GM18507 (cell line): ENCODE results near the gene RPP25.

Source experiments
- DNase-seq: peaks from one replicate; pipeline ENCODE4 v3.0.0; 2011; ENCODE audit warnings: low read depth; ENCODE audit not compliant: insufficient read length; ENCODE audit errors: extremely low spot score
- FAIRE-seq: peaks from 2 replicates; lab custom pipeline; 2011; peaks lifted over from hg19 to GRCh38; lab: Jason Lieb, UNC

Gene RPP25

DNA sequence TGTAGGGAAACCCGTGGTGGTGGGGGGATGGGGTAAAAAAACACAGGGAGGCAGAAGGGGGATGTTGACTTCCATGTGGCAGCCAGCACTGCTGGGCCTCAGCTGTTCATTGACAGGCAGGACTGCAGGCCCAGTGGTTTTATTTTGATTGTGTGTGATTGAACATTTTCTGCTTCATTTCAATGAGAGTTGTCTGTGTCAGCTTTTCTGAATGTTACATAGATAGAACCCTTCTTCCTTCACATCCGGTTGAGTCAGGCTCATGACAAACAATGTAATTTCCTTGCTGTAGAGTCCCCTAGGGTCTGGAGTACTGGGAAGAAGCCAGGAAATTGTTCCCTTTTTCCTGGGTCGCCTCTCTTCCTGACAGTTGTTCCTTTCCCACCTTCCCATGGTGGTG, 8.2 kb upstream of the RPP25 start:
- no peak for FAIRE-seq

DNA sequence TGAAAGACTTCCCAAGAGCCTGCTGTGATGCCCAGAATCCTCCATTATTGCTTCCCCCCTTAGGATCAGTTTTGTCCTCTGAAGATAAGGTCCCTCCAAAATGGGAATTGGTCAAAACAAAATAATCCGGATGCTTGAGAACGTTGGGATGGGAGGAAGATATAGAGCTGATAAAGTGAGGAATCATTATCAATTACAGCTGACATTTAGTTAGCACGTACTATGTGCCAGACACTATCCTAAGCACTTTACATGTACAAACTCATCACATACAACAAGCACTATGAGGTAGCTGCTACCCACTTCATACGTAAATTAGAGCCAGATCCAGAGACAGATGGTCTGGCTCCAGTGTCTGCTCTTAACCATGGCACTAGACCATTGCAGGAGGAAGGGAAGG, 6.6 kb upstream of the RPP25 start:
- no peak for FAIRE-seq
- no peak for DNase-seq

More for the DNA sequence above, 8.2 kb upstream of the RPP25 start:
- DNase-seq: no peak

DNA sequence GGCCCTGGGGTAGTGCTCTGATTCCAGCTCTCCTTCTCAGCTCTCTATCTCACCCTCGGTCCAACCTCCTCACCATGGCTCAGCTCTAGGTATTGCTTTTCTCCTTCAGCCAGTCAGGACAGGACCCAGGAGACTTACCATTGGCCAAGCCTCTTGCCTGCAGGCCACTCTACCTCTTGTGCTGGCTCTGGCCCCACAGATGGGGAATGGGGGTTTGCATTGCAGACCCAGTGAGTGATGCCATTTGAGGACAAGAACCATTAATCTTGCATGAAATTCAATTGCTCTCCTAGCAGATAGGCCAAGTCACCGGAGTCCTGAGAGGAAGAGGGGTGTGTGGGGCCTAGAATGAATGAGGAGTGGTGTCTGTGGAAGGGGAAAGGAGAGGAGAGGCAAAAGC, 6.1 kb upstream of the RPP25 start:
- no peak for FAIRE-seq

GRCh38 chr15:74962219-74962618, 5.6 kb upstream of the RPP25 start:
- DNase-seq (no peak), FAIRE-seq (no peak)

More for the DNA sequence above, 6.1 kb upstream of the RPP25 start:
- DNase-seq: no peak

GRCh38 chr15:74961616-74962015, 5.0 kb upstream of the RPP25 start:
- FAIRE-seq (no peak), DNase-seq (no peak)

- DNase-seq: no peak
- FAIRE-seq: no peak
These were observed 4.5 kb upstream of the RPP25 start for GRCh38 chr15:74960995-74961588.

DNA sequence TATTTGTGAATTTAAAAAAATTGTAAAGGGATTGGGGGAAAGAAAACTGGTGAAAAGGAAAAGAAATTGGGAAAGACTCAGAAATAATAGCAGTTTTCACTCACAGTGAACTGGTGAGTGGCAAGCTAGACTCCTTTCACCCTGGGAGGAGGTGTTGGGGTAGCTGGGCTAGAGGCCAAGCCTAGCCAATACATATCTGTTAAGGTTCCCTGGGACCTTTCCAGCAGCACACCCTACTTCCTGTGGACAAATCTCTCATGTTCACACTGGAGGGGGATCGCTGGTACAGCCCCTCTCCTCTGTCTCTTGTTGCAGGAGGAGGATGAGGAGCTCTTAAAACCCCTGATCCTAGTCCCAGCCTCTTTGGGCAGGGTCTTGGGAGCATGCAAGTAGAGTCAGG, 3.7 kb upstream of the RPP25 start:
- no peak for DNase-seq
- FAIRE-seq: no peak

- FAIRE-seq (no peak), DNase-seq (no peak)
These were observed 3.0 kb upstream of the RPP25 start for GRCh38 chr15:74959586-74959939.

DNA sequence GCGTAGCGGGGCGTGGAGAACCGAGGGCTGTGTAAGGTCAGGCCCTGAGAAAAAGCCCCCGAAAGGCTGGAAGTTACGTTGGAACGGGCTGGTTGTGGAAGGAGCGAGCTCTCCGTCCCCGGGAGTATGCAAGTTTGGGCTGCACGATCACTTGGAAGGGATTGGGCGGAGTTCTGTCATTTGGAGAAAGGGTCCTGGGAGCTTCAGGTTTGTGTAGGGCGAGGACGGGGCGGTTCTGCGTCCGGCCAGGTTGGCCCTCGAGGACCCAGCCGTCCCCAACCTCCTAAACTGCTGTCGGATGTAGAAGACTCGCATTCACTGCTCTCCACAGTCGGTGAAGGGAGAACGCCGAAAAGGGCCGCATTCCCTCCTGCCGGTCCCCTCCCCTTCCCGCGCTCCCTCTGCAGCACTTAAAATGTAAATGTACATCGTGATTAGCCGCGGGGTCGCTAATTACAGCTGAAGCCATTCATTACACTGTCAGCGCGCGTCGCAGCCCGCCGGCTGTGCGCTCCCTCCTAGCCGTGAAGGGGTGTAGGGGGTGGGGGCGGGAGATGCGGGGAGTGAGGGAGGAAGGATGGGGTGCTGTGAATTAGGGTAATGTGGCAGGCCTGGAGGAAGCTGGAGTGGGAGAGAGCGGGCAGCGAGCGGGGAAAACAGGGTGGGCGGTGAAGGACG, 2.5 kb upstream of the RPP25 start:
- no peak for FAIRE-seq
- DNase-seq: no peak

- FAIRE-seq (no peak), DNase-seq (no peak)
These were observed 1.8 kb upstream of the RPP25 start for GRCh38 chr15:74958320-74958907.

GRCh38 chr15:74957476-74958035, 984 bp upstream of the RPP25 start:
- no peak for FAIRE-seq
- DNase-seq: no peak

DNA sequence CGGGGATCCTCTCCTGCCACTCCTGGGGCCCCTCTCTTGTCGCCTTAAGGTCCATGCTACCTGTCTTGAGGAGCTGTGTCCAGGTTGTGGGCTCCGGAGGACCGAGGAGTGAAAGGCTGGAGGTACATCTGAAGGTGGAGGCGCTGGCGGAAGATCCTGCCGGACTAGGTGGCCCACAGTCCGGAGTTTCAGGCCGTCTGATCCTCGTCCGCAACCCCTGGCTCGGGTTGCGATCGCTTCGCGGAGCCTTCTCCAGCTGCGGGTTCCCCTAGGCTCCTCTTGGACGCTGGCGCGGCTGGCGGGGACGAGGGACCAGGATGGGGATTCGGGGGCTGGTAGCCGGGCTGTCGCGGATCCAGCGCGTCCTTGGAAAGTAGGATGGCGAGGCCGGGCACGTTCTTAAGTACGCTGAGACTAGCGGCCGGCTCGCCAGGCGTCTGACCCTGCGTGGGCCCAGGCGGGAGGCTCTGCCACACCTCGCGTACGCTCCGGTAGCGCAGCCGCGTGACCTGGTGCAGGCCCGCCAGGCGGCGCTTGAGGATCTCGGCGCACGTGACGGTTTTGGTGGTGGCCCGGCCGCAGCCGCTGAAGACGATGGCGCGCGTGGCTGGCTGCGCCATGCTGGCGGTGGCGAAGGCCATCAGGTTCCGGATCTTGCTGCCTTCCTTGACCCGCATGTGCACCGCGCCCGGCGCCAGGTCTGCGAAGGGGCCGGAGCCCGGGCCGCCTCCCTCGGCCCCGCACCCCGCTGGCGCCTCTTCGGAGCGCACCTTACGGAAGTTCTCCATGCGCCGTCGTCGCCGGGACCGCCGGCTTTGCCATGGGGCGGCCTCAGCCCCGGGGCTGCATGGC, 550 bp downstream of the RPP25 start:
- peak; percentile 55 for DNase-seq
- FAIRE-seq: peak; percentile 5

DNA sequence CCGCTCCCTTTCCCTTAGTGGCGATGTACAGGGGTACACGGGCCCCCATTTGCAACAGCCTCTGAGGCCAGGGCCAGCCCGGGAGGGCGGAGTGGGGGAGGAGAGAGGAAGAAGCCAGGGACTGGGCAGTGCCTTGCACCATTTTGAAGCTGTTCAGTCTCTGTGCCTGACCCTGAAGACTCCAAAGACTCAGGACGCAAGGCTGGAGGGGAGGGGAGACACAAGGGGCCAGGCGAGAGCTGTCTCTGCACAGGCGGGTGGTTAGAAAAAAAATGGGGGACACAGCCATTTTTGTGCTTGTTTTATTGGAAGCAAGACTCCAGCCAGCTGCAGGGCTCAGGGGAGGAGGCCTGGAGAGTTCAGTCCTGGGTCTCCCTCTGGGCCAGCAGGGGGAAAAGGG, 1.6 kb downstream of the RPP25 start:
- DNase-seq: no peak

GRCh38 chr15:74954515-74954914, 2.1 kb downstream of the RPP25 start:
- DNase-seq: no peak
- no peak for FAIRE-seq

More for the DNA sequence above, 1.6 kb downstream of the RPP25 start:
- no peak for FAIRE-seq

- DNase-seq (no peak), FAIRE-seq (no peak)
These were observed 5.6 kb downstream of the RPP25 start for GRCh38 chr15:74951006-74951405.

GRCh38 chr15:74950078-74950908, 6.3 kb downstream of the RPP25 start:
- DNase-seq: peak; percentile 42
- FAIRE-seq: peak; percentile 81

- FAIRE-seq: peak; percentile 91
- peak; percentile 85 for DNase-seq
These were observed 18.8 kb downstream of the RPP25 start, which contains the start of gene COX5A for GRCh38 chr15:74937590-74938371. Gene COX5A, minus strand, starts transcription at chr15:74938073. Its CDS starts 59 bp downstream, at chr15:74938014.

DNA sequence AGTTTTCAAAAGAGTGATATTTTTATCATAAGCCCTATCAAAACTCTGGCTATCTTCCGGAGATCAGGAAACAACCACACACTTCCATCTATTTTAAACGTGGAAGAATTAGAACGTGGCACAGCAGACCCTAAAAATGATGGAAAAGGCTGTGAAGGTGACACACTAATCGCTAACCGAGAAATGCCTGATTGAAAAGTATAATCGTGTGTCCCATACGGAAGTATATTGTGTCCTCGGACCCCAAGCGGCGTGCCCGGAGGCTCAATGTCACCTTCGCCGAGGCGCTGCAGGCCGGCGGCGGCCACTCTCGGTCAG, 19.3 kb downstream of the RPP25 start:
- FAIRE-seq: no peak
- DNase-seq: no peak
